Measurements from ENCODE around the gene CCL11. TPM values are rescaled to one million over a fixed set of nuclear protein-coding genes. Genes with fewer than 3 reads are reported as not detected.
A peak's percentile ranks its signal among the peaks of the same experiment; 100 is the strongest.

Gene CCL11
- total RNA-seq, 1 donor from 2014 or later: not detected

- H3K27ac Mint-ChIP-seq (ENCODE audit: unreplicated experiment): peak overlapping the region; percentile 59
- no peaks in the 10 kb centered on the region for H3K4me1 Mint-ChIP-seq
- no peak overlapping the region for H3K4me3 Mint-ChIP-seq
- no peak for TF ChIP-seq CTCF (conservative IDR thresholded peaks at IDR 0.05)
- no peaks in the 10 kb centered on the region for H3K36me3 Mint-ChIP-seq (ENCODE audit: low read depth)
- peaks cover 8% of the 10 kb centered on the region for H3K27me3 Mint-ChIP-seq (ENCODE audit: low read depth)
- DNase-seq (ENCODE audit: low read depth, low spot score): no peak
- no peaks in the 10 kb centered on the region for H3K9me3 Mint-ChIP-seq
These were observed 36.5 kb upstream of the CCL11 start for GRCh38 chr17:34249061-34249460.

- no peak for TF ChIP-seq CTCF (conservative IDR thresholded peaks at IDR 0.05)
- Mint-ChIP-seq H3K4me1 (no peaks in the 10 kb centered on the region), H3K27me3 (ENCODE audit: low read depth) (peaks cover 8% of the 10 kb centered on the region), H3K36me3 (ENCODE audit: low read depth) (no peaks in the 10 kb centered on the region), H3K4me3 (no peak overlapping the region), H3K9me3 (no peaks in the 10 kb centered on the region), H3K27ac (ENCODE audit: unreplicated experiment) (no peak overlapping the region)
- no peak for DNase-seq (ENCODE audit: low read depth, low spot score)
These were observed 36.1 kb upstream of the CCL11 start for GRCh38 chr17:34249478-34249877.

GRCh38 chr17:34251186-34251585, 34.4 kb upstream of the CCL11 start:
- H3K27me3 Mint-ChIP-seq (ENCODE audit: low read depth): peaks cover 8% of the 10 kb centered on the region
- H3K4me3 Mint-ChIP-seq: no peak overlapping the region
- DNase-seq (ENCODE audit: low read depth, low spot score): no peak
- H3K4me1 Mint-ChIP-seq: peaks cover 8% of the 10 kb centered on the region
- no peak for TF ChIP-seq CTCF (conservative IDR thresholded peaks at IDR 0.05)
- H3K36me3 Mint-ChIP-seq (ENCODE audit: low read depth): no peaks in the 10 kb centered on the region
- no peaks in the 10 kb centered on the region for H3K9me3 Mint-ChIP-seq
- no peak overlapping the region for H3K27ac Mint-ChIP-seq (ENCODE audit: unreplicated experiment)

- no peak overlapping the region for H3K4me3 Mint-ChIP-seq
- peaks cover 8% of the 10 kb centered on the region for H3K4me1 Mint-ChIP-seq
- H3K27ac Mint-ChIP-seq (ENCODE audit: unreplicated experiment): no peak overlapping the region
These were observed 33.5 kb upstream of the CCL11 start for GRCh38 chr17:34252095-34252443.

GRCh38 chr17:34252444-34253138, 33.0 kb upstream of the CCL11 start:
- no peak for DNase-seq (ENCODE audit: low read depth, low spot score)
- peaks cover 10% of the 10 kb centered on the region for H3K27me3 Mint-ChIP-seq (ENCODE audit: low read depth)
- H3K4me3 Mint-ChIP-seq: no peak overlapping the region
- H3K9me3 Mint-ChIP-seq: no peaks in the 10 kb centered on the region
- H3K36me3 Mint-ChIP-seq (ENCODE audit: low read depth): no peaks in the 10 kb centered on the region
- TF ChIP-seq CTCF (conservative IDR thresholded peaks at IDR 0.05): no peak
- no peak overlapping the region for H3K27ac Mint-ChIP-seq (ENCODE audit: unreplicated experiment)
- peaks cover 8% of the 10 kb centered on the region for H3K4me1 Mint-ChIP-seq

More at GRCh38 chr17:34252095-34252443, 33.5 kb upstream of the CCL11 start:
- no peak for DNase-seq (ENCODE audit: low read depth, low spot score)
- no peaks in the 10 kb centered on the region for H3K36me3 Mint-ChIP-seq (ENCODE audit: low read depth)
- peaks cover 11% of the 10 kb centered on the region for H3K27me3 Mint-ChIP-seq (ENCODE audit: low read depth)
- no peak for TF ChIP-seq CTCF (conservative IDR thresholded peaks at IDR 0.05)
- H3K9me3 Mint-ChIP-seq: no peaks in the 10 kb centered on the region

All from neural crest cell (in vitro differentiated cells).